BLaER1 treated with 17β-estradiol and CSF1 and Interleukin-3, amounts not matched to agents 10 nM and 100 nM (cell line): ENCODE data around the gene NDUFS7.

ENCODE experiments used
- H3K27ac ChIP-seq, 11 experiments: shearing (Covaris generic); formaldehyde crosslinking; 2 replicates each; pipeline ENCODE4 v1.8.1; 2022
- H3K27me3 ChIP-seq, 11 experiments: shearing (Covaris generic); formaldehyde crosslinking; 2 replicates each; pipeline ENCODE4 v1.8.1; 2022
- H3K36me3 ChIP-seq, 11 experiments: shearing (Covaris generic); formaldehyde crosslinking; 2 replicates each; pipeline ENCODE4 v1.8.1; 2022
- H3K4me1 ChIP-seq, 10 experiments: shearing (Covaris generic); formaldehyde crosslinking; 2 replicates each; pipeline ENCODE4 v1.8.1; 2022
- H3K4me2 ChIP-seq, 11 experiments: shearing (Covaris generic); formaldehyde crosslinking; 2 replicates each; pipeline ENCODE4 v1.8.1; 2022
- H3K4me3 ChIP-seq, 10 experiments: shearing (Covaris generic); formaldehyde crosslinking; 2 replicates each; pipeline ENCODE4 v1.8.1; 2022
- H3K9ac ChIP-seq, 11 experiments: shearing (Covaris generic); formaldehyde crosslinking; 2 replicates each; pipeline ENCODE4 v1.8.1; 2022
- H3K9me3 ChIP-seq, 11 experiments: shearing (Covaris generic); formaldehyde crosslinking; replicated peaks in 1 of 11; 2 replicates each; pipeline ENCODE4 v1.8.1; 2022
- H4K20me1 ChIP-seq, 11 experiments: shearing (Covaris generic); formaldehyde crosslinking; 2 replicates each; pipeline ENCODE4 v1.8.1; 2022
- Cebpa-rat ChIP-seq, 11 experiments: shearing (Covaris generic); IDR thresholded peaks; 2 replicates each; pipeline ENCODE4 v1.8.1; 2022

NDUFS7 gene

GRCh38 chr19:1402411-1403070, 18.8 kb downstream of the NDUFS7 start:
- Histone ChIP-seq H3K36me3 (peaks cover 0 to 17% (median 0%) of the 10 kb centered on the region in 11 experiments; a peak in 5 of 22 replicates), H3K27me3 (no peaks in the 10 kb centered on the region), H3K9me3 (no peaks in the 10 kb centered on the region), H3K4me3 (peak overlapping the region in 3 of 10 experiments; percentile 25 to 39 (median 26); a peak in 3 of 20 replicates), H3K4me2 (peak overlapping the region; percentile 93 to 100 (median 97)), H3K27ac (0 out of 22 replicates have a peak overlapping the region, but pooled peaks of 2 of the 11 experiments have one; percentile 4 to 18), H3K4me1 (peaks cover 52 to 74% (median 66%) of the 10 kb centered on the region in 10 experiments), H3K9ac (peak overlapping the region in 10 of 11 experiments; percentile 1 to 83 (median 70); a peak in 13 of 22 replicates), H4K20me1 (peaks cover 0 to 30% (median 15%) of the 10 kb centered on the region in 11 experiments; a peak in 12 of 22 replicates)
- TF ChIP-seq Cebpa-rat (IDR thresholded peaks at IDR 0.05), result no peak

DNA sequence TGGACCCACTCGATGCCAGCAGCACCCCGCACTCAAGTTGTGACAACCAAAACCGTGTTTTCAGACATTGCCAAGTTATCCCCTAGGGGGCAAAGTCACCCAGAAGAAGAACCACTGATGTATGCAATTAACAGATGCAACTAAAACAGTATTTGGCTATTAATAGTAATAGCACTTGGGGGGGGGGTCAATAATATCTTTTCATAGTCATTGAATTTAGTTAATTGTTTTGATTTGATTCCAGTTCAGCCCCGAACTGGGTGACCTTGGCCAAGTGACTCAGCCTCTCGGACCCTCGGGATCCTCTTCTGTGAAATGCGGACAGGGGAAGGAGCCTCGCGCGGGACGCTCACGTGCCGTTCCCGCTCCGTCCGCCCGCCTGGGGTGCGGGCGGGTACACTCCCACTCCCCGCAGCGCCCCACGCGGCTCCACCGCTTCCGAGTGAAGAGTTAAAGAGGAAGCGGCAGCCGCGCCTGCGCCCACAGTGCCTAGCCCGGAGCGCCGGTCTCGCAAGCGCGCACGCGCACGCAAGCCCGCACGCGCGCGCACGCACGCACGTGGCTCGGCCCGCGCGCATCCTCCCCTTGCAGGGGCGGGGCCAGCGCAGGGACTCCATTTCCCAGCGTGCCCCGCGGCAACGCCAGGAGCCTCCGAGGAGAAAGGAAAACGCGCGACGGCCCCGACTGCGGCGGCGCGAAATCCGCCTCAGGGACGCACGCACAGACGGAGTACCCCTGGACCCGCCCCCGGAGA, 23.2 kb downstream of the NDUFS7 start:
- no peak for TF ChIP-seq Cebpa-rat (IDR thresholded peaks at IDR 0.05)
- no peaks in the 10 kb centered on the region for H3K9me3 ChIP-seq
- peak overlapping the region; percentile 57 to 89 (median 75) for H3K4me2 ChIP-seq
- H3K4me1 ChIP-seq, result peaks cover 65 to 79% (median 75%) of the 10 kb centered on the region in 10 experiments
- no peaks in the 10 kb centered on the region for H3K27me3 ChIP-seq
- peaks cover 13 to 33% (median 30%) of the 10 kb centered on the region in 11 experiments; a peak in 21 of 22 replicates for H3K36me3 ChIP-seq
- peaks cover 35 to 39% (median 36%) of the 10 kb centered on the region in 11 experiments for H4K20me1 ChIP-seq
- peak overlapping the region; percentile 100 for H3K9ac ChIP-seq
- peak overlapping the region; percentile 51 to 100 (median 100) for H3K4me3 ChIP-seq
- H3K27ac ChIP-seq, result peak overlapping the region; percentile 98 to 100 (median 100); a peak in 21 of 22 replicates

DNA sequence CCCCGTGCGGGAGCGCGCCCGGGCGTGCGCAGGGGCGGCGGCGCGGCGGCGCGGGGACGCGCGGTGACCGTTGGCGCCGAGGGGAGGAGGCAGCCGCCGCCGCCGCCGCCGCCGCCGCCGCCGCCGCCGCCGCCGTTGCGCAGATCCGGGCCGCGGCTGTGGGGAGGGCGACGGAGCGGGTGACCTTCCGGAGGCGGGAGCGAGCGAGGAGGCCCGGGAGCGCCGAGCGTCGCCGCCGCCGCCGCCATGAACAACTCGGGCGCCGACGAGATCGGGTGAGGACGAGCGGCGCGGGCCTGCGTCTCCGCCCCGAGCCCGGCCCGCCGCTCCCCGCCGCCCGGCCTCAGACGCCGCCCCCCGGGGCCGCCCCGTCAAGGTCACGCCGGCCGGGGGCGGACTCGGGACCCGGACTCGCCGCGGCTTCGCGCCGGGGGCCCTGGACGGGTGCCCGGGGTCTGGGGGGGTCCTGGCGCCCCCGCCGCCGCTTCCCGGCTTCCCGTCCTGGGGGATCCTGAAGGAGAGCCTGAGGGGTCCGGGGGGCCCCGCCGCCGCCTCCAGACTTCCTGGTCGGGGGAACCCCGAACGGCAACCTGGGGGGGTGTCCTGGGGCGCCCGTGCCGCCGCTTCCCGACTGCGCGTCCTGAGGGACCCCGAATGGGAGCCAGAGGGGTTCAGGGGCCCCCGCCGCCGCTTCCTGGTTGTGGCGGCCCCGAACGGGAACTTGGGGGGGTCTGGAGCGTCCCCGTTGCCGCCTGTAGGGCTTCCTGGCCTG, 24.0 kb downstream of the NDUFS7 start, which contains the start of gene DAZAP1:
Gene DAZAP1 (plus strand): TSS at position 59 of the 772 bp plus-strand sequence. CDS start 188 bp downstream, at position 247.
- H3K4me1 ChIP-seq, result peaks cover 65 to 78% (median 72%) of the 10 kb centered on the region in 10 experiments

GRCh38 chr19:1408300-1409203, 24.8 kb downstream of the NDUFS7 start:
- Histone ChIP-seq H3K4me1 (peaks cover 57 to 77% (median 68%) of the 10 kb centered on the region in 10 experiments), H3K27me3 (no peaks in the 10 kb centered on the region), H3K9me3 (no peaks in the 10 kb centered on the region), H3K27ac (peak overlapping the region; percentile 98 to 100 (median 100)), H4K20me1 (peaks cover 51 to 55% (median 52%) of the 10 kb centered on the region in 11 experiments), H3K4me3 (peak overlapping the region; percentile 95 to 100 (median 100)), H3K4me2 (peak overlapping the region; percentile 94 to 99 (median 96)), H3K36me3 (peaks cover 29 to 49% (median 46%) of the 10 kb centered on the region in 11 experiments), H3K9ac (peak overlapping the region; percentile 100)
- no peak for TF ChIP-seq Cebpa-rat (IDR thresholded peaks at IDR 0.05)

More for the DNA sequence above, 24.0 kb downstream of the NDUFS7 start, which contains the start of gene DAZAP1:
- Histone ChIP-seq H3K27ac (peak within 1 kb of the TSS; percentile 98 to 100 (median 100)), H3K27me3 (no peaks in the 10 kb centered on the region), H3K4me2 (peak within 1 kb of the TSS; percentile 94 to 99 (median 96)), H3K9me3 (no peaks in the 10 kb centered on the region), H3K4me3 (peak within 1 kb of the TSS; percentile 95 to 100 (median 100)), H4K20me1 (peaks cover 43 to 47% (median 44%) of the 10 kb centered on the region in 11 experiments), H3K9ac (peak within 1 kb of the TSS; percentile 100), H3K36me3 (peaks cover 20 to 40% (median 38%) of the 10 kb centered on the region in 11 experiments)
- no peak for TF ChIP-seq Cebpa-rat (IDR thresholded peaks at IDR 0.05)

GRCh38 chr19:1409204-1410005, 25.7 kb downstream of the NDUFS7 start:
- no peaks in the 10 kb centered on the region for H3K27me3 ChIP-seq
- H3K4me3 ChIP-seq, result peak overlapping the region; percentile 95 to 100 (median 100)
- H3K36me3 ChIP-seq, result peaks cover 32 to 57% (median 54%) of the 10 kb centered on the region in 11 experiments
- no peaks in the 10 kb centered on the region for H3K9me3 ChIP-seq
- H3K27ac ChIP-seq, result peak overlapping the region; percentile 98 to 100 (median 100); a peak in 21 of 22 replicates
- peak overlapping the region; percentile 100 for H3K9ac ChIP-seq
- H3K4me2 ChIP-seq, result peak overlapping the region; percentile 94 to 99 (median 96)
- no peak for TF ChIP-seq Cebpa-rat (IDR thresholded peaks at IDR 0.05)
- peaks cover 60 to 64% (median 61%) of the 10 kb centered on the region in 11 experiments for H4K20me1 ChIP-seq
- H3K4me1 ChIP-seq, result peaks cover 52 to 77% (median 66%) of the 10 kb centered on the region in 10 experiments

DNA sequence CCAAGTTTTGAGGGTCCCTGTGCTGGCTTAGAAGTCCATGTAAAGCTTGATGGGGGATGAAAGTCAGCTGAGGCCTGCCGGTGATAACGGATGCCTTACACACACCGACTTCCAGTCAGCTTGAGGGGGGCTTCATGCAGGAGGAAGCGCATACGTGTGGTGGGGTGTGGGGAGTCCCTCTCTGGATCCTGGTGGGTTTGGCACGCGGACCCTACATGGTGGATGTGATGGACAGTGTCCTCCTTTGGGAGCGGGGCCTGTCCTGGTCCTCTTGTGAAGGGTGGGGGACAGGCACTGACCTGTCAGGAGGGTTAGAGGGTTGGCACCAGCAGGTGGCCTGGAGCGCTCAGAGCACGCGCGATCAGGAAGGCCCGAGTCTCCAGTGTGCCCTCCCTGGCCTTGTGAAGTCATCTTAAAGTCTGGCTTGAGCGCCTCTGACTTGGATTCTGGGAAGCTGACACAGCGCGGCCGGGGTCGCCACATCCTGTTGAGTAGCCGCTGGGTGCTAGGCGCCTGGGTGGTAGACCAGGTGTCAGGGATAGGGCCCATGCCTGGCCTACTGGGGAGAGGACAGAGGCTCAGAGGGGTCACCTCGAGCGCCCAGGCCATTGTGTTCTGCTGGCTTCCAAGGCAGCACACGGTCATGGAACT, 26.6 kb downstream of the NDUFS7 start:
- no peak for TF ChIP-seq Cebpa-rat (IDR thresholded peaks at IDR 0.05)
- peak overlapping the region; percentile 100 for H3K9ac ChIP-seq
- no peaks in the 10 kb centered on the region for H3K27me3 ChIP-seq
- H3K27ac ChIP-seq, result peak overlapping the region in 9 of 11 experiments; percentile 16 to 100 (median 100); a peak in 17 of 22 replicates
- peak overlapping the region; percentile 95 to 100 (median 100); a peak in 16 of 20 replicates for H3K4me3 ChIP-seq
- peak overlapping the region; percentile 94 to 99 (median 96) for H3K4me2 ChIP-seq
- H3K4me1 ChIP-seq, result peaks cover 48 to 77% (median 66%) of the 10 kb centered on the region in 10 experiments
- no peaks in the 10 kb centered on the region for H3K9me3 ChIP-seq
- H3K36me3 ChIP-seq, result peaks cover 32 to 66% (median 59%) of the 10 kb centered on the region in 11 experiments
- peaks cover 68 to 73% (median 69%) of the 10 kb centered on the region in 11 experiments for H4K20me1 ChIP-seq
